IPS DF 4.7 (cell line): Measurements from ENCODE around the gene LAS1L.
A peak's percentile ranks its signal among the peaks of the same experiment; 100 is the strongest.
"Not testable (repeated sequence)": the region's sequence is repeated elsewhere in the genome, so short reads cannot be mapped to it uniquely, and the experiment has no call there.

ENCODE experiments used
- DNase-seq: peaks from one replicate; pipeline ENCODE4 v3.0.0-alpha.2; 2013; ENCODE audit warnings: low spot score; ENCODE audit errors: extremely low read depth

Gene LAS1L

DNA sequence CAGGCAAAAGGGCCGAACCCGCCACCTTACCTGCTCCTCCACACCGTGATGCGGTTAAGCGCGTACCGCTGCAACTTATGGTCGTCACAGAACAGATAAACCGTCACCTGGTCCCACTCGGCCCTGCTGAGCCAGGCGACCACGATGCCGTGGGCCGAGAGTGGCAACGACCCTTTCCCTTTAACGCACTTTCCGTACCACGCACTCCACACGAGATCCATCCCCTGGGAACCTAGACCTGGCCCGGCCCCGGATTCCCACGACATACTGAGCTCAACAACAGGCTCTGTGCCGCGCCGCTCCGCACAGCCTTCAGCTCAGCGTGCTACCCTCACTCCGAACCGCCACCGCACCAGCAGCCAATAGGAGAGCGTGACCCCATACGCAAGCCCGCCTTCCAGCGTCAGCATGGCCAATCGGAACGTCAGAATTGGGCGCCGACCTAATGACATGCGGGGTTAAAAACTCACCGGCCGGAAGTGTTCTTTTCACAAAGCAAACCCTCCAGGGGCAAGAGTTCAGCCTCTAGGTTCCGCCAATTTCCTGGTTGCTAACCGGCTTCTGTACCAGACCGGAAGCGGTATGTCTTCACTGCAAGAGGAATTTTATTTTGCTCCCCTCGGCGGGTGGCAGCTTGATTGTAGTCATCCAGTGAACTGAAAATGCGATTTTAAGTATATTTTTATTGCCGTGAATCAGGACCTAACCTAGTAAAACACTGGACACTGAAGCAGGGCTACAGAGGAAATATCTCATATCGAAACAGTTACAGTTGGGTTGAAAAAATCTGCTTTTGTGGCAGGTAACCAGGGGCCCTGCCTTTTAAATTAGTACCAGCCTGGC, at the start of gene LAS1L:
TSS of gene LAS1L (minus strand) at position 338 of the 843 bp plus-strand sequence. CDS start at position 266, 72 bp downstream.
- peak; percentile 58 for DNase-seq

DNA sequence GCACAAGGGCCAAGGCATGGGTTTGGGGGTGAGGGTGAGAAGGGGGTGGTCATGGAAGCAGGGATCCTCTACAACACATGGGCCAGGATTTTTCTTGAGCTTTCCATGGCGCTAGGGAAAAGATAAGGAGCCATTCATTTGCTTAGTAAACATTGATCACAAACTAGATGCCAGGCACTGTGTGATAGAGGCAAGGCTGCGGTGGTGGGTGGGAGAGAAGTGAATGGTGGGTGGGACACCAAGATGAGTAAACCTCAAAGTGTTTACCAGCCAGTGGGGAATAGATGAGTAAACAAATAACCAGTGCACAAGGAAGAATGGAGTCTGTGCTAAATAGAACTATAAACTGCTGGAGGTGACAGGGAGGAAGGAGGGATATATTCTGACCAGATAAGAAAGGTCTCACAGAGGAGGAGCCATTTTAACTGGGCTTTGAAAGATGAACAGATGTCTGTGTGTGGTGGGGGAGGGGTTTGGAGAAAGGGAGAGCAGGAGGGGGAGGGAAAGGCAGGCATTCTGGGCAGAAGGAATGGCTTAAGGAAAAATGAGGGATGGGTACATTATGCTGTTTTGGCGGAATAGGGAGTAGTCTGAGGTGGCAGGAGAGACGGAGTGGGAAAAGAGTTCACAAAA, 48.0 kb upstream of the LAS1L start:
- DNase-seq: no peak

DNA sequence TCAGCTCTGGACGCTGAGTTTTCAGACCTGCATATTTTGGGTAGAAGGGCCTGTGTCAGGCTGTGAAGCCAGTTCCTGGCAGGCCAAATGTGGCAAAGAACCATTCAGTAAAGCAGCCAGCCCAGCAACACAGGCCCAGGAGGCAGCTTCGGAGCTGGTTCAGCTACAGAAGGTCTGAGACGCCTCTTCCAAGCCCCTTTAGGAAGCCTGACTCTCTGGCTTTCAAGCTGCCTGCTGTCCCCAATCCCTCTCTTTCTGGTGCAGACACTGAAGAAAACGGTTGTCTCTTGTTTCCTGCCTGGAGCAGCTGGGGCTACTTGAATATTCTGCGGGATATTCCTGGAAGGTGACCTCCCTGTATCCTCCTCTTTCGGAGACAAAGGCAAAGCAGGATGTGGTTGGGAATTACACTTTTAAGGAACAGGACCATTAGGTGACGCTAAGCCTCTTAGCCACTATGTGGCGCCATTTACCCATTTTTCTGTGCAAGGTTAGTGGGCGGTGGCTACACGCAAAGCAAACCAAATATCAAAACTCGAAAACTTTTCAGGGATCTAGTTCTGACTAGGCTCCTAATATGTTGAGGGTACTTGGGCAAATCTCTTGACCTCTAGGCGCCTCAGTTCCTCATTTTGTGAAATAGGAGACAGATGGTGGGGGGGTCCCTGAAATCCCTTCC, 47.2 kb upstream of the LAS1L start:
- peak; percentile 30 for DNase-seq

DNA sequence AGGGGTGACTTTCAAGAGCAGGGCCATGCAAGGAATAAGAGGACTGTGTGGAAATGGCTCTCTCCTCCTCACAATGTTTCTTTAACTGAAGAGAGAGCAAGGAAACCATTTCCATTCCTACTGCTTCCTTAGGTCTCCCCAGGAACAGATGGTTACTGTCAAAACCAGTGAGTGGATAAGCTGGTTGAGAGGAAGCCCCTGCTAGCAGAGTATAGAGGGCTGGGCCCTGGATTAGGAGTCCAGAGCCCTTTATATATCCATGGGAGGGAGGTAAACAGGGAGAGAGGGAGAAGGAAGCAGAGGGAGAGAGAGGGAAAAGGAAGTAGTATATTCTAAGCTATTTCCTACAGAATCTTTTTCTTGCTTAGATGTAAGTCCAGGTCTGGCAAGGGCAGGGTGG, 43.8 kb upstream of the LAS1L start:
- DNase-seq: no peak

DNA sequence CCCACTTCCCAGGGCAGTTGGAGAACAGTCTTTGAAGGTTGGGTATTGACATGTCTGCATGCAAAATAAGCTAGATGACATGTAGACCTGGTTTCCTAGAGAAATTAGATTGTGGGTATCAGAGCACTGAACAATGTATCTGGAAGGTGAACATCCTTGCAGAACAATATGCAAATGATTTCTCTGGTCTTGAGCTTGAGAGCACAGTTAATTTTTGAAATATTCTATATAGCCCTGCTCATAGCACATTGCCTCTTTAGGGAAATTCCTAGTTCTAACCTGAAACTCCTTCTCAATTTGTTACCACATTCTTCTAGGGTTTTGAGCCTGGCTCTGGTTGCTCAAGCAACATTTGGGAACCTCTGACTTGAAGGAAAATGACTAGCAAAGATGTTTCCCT, 41.6 kb upstream of the LAS1L start:
- DNase-seq: no peak

DNA sequence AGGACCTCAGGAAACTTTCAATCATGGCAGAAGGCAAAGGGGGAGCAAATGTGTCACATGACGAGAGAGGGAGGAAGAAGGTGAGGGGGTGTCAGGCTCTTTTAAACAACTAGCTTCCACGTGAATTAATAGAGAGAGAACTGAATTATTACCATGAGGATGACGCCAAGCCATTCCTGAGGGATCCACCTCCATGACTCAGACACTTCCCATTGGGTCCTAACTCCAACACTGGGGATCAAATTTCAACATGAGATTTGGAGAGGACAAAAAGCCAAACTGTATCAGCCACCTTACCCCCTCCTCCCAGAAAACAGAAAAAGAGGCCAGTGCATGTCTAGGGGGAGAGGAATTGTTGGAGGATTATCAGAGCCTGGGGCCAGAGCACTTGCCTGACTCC, 40.4 kb upstream of the LAS1L start:
- DNase-seq: no peak

DNA sequence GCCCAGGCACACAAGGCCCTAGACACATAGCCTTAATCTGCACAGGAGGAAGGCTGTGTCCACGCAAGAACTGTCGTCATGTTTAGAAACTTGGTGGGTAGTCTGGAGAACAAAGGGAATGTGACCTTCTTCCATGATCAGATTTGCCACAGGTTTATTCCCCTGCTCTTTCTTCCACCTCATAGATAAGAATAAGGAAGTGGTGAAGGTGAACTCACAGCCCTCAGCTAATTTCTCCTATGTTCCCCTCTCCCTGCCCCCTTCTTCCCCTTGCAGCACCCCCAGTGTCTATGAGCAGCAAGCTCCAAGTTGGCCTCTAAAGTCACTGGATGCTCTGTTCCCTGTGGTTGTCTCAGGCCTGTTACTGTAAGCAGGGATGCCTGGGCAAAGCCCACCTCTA, 39.8 kb upstream of the LAS1L start:
- DNase-seq: no peak

DNA sequence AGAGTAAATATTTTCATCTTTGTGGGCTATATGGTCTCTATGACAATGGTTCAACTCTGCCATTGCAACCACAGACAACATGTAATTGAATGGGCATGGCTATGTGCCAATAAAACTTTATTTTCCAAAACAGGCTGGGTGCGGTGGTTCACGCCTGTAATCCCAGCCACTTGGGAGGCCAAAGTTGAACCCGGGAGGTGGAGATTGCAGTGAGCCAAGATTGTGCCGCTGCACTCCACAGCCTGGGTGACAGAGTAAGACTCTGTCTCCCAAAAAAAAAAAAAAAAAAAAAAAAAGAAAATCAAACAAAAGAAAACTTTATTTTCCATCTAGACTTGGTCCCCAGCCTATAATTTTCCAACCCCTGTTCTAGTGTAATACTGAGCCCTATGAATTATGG, 38.4 kb upstream of the LAS1L start:
- DNase-seq: no peak

DNA sequence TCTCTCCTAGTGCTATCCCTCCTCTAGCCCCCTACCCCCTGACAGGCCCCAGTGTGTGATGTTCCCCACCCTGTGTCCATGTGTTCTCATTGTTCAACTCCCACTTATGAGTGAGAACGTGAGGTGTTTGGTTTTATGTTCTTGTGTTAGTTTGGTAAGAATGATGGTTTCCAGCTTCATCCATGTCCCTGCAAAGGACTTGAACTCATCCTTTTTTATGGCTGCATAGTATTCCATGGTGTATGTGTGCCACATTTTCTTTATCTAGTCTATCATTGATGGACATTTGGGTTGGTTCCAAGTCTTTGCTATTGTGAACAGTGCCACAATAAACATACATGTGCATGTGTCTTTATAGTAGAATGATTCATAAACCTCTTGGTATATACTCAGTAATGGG, 28.3 kb upstream of the LAS1L start:
- not testable (repeated sequence) for DNase-seq

DNA sequence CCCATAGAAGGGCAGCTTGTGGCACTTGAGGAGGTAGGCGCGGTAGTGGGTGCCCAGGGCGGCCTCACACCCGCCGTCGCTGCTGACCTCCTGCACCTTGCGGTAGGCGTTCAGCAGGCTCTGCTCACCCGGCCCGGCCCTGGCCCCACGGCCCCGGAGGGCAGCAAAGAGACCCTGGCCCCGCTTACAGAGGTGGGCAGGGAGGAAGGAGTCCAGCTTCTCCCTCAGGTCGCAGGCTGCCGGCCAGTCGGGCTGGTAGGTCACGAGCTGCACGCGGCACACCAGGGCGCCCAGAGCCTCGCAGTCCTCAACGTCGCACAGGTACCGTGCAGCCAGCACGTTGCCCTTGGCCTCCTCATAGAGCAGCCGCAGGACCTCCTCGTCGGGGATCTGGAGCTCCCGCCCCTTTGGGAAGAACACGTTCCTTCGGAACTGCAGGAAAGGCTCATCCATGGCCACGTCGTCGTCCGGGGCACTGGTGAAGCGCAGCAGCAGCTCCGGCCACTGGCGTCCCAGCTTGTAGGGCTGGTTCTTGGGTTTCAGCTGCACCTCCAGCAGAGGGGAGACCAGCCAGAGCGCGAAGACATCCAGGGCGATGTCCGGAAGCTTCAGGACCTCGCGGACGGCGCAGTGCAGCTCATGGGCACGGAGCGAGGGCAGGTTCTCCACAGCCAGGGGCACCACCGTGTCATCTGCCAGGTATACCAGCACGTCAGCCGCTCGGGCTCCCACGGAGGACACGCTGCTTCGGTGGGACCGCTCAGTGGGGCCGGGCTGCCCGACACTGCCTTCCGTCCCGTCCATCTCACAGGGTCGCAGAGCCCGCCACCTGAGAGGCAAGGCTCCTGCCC, 17.1 kb upstream of the LAS1L start:
- DNase-seq: no peak

DNA sequence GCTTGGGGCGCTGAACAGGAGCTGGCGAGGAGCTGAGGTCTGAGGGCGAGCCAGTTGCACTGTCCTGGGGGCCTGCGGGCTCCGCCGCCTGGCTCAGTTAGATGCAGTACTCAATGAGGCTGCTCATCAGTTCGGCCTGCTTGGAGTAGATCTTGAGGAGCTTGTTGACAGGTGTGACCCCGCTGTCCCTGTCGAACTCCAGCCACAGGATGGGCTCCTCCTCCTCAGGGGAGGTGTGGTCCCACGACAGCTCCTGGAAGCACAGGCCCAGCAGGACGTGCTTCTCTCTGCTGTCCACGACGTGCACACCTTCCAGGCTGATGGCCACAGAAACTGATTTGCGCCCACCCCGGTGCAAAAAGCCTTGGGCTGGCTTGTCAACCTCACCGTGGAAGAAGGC, 16.5 kb upstream of the LAS1L start:
- DNase-seq: no peak

DNA sequence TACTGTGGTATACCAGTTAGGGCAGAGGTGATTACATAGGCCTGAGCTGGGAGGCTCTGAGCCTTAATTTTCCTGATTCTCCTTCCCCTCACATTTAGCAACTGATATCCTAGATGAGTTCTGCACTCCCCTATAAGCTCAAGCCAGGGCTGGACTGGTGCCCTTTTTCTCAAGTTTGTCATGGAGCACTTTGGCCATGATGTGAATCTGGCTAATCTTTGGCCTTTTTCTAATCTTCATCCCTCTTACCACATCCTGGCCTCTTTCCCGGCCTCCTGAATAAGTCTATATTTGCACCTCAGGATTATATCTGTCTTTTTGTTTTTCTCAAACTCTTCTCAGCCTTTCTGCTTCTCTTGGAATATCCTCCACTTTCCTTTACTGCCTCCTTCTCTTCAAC, 10.9 kb upstream of the LAS1L start:
- no peak for DNase-seq

DNA sequence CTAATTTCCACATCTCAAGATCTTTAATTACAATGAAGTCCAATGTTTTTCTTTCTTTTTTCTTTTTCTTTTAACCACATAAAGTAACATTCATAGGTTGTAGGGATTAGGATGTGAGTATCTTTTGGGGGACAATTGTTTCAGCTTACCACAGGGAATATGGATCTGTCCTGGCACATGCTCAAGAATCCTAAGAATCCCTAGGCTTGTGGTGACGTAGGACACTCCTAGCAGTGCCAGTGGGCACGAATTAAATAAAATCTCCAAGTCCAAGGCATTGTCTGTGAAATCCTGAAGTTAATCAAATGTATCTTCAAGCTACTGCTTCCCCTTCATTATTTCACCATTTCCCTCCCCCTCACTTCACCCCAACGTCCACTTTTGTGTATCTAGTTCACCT, 2.6 kb upstream of the LAS1L start:
- DNase-seq: no peak

DNA sequence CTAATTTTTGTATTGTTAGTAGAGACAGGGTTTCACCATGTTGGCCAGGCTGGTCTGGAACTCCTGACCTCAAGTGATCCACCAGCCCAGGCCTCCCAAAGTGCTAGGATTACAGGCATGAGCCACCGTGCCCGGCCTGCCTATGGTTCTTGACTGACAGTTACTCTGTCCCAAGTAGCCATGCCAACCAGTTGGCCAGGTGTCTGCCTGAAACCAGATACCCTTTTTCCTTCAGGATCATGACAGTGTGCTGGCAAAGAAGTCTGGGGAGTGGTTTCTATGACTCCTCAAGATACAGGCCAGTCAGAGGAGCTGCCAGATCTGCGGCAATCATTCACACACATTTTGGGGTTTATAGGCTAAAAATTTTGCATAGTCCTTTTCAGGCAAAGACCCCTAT, 1.7 kb upstream of the LAS1L start:
- no peak for DNase-seq

DNA sequence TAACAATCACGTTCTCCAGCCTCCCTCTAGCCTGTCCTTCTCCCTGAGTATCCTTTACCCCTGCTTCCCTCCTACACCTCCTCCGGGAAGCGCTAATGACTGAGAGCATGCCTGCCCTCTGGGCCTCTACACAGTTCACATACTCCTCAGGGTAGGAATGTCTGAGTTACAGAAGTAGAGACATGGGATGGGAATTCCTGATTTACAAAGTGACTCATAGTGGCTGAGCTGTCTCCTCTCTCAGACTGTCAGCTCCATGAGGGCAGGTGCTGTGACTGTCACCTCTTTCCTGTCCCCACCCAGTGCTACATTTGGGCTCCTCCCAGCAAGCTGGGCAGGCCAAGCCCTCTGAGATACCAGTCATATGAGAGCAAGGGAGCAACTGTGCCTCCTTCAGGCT, 2.6 kb downstream of the LAS1L start:
- DNase-seq: no peak

DNA sequence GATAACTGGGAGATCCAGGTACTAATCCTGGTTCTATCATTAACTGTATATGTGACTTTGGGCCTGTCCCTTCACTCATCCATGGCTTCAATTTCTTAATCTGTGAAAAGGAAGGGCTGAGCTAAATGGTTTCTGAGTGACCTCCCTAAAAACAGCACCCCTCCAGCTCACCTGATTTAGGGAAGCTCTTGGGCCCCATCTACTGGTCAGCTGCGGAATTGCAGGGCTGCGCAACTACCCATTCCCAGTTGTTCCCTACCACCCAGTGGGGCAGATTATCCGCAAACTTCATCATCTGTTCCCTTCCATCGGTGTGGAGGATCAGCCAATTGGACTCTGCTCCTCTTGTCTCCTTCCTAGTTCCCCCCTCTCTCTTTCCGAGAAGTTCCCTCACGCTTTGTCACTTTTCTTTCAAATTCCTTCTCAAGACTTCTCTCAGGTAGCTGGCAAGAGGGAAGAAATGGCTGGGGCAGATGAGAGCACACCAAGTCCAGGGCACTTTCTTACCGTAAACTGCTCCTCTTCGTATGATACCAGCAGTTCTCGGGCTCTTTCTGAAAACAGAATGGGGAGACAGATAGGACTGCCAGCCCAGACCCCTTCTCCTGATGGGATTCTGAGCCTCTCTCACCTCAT, 5.8 kb downstream of the LAS1L start:
- peak; percentile 9 for DNase-seq

DNA sequence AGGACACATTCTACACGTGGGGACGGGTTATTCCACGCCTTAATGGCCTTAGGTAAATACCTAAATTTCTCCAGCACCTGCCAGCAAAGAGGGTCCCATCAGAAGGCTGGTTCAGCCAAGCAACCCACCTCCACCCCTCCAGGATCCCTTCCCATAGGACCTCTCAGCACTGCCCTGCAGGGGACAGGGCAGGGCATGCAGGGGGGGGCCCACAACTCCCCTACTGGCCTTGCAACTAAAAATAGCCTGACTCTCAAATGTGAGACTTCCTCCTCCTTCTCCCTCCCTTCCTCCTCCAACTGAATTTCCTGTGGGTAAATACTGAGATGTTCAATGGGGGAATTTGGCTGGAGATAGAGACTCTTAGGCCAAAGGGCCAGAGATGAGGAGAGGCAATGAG, 6.3 kb downstream of the LAS1L start:
- no peak for DNase-seq

DNA sequence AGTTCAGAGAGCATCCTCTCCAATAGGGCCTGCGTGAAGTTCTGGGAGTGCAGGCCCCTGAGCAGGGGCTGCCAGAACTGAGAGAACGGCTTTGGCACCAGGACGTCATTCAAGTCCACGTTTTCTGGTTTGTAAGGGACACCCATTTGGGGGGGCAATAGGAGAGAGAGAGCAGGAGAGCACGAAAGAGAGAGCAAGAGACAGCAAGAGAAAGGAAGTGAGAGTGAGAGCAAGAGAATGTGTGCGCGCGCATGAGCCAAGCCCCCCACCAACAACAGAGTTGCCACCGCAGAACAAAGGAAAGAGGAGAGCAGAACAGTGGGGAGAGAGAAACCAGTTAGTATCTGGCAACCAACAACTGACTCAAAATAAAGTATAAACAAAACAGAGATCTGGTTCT, 10.4 kb downstream of the LAS1L start:
- no peak for DNase-seq

DNA sequence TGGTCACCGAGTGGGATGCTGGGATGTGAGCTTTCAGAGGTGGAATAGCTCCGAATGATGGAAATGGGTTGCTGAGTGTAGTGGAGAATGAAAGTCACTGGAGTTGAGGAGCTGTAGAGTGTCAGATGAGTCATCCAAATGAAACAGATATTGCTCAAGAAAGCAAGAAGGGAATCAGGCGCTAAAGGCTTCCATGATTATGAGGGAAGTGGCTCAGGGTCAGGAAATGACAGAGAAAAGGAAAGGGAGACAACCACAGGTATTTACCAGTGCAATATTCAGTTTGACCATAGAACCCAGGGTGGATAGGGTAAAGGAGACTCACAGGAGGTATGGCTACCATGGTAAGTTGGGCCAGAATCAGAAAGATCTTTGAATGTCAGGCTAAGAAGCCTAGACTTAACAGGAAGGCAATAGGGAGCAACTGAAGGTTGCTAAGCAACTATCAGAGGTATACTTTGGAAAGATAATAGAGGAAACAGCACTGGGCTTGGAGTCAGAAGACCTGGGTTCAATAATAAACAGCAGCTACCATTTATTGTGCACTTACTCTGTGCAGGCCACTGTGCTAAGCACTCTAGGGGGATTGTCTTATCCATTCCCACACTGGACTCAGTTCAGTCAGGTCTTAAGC, 11.7 kb downstream of the LAS1L start:
- DNase-seq: no peak

DNA sequence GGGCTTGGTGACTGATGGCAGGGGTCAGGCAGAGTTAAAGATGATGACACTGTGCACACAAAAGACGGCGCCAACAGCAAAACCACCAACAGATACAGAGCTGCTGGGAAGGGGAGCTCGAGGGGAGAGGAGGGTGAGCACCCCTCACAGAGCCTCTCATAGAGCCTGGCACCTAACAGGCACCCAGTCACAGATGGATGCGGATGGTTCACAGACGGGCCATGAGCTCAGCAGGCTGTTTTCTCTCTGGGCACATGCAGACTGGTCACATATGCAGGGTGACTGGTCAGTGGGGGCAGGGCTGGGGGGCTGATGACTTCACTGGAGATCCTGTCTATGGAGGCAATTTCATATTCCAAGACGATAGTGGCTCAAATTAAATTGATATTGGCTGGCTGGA, 15.1 kb downstream of the LAS1L start:
- not testable (repeated sequence) for DNase-seq

DNA sequence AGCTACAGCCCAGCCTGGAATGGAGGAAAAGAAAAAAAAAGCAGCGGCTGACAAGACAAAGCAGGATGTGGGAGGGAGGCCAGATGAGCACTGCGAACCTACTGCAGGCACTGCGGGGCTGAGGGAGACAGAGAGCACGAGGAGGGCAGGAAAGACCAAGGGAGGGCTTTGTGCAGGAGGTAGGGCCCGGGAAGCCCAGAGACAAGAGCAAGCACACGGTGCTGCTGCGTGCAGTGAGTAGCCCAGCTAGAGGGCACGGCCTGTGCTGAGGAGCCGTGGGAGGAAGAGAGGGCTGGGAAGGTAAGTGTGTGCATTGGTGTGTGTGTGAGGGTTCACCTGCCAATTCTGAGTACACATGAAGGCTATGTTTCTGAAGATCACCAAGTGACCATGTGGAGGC, 15.6 kb downstream of the LAS1L start:
- DNase-seq: not testable (repeated sequence)
